Measurements from ENCODE around the gene POLDIP3.

POLDIP3 gene

GRCh38 chr22:42646569-42647525 lies 32.2 kb upstream of the POLDIP3 start:
- Mint-ChIP-seq H3K9me3 (no peaks in the 10 kb centered on the region), H3K4me3 (peak overlapping the region; percentile 77 to 98), H3K27ac (peak overlapping the region; percentile 77 to 83), H3K4me1 (ENCODE audit: low read depth in 2 of 2) (peaks cover 29 to 36% of the 10 kb centered on the region in 2 donors), H3K36me3 (ENCODE audit: insufficient read depth) (peaks cover 25% of the 10 kb centered on the region), H3K27me3 (no peaks in the 10 kb centered on the region)
- DNase-seq (no peak), ATAC-seq (replicated peaks) (no peak)

- Mint-ChIP-seq H3K36me3 (ENCODE audit: insufficient read depth) (peaks cover 30% of the 10 kb centered on the region), H3K27ac (peak overlapping the region in 1 of 2 donors; percentile 65), H3K9me3 (no peaks in the 10 kb centered on the region), H3K27me3 (no peaks in the 10 kb centered on the region), H3K4me1 (ENCODE audit: low read depth in 2 of 2) (peaks cover 29 to 36% of the 10 kb centered on the region in 2 donors), H3K4me3 (peak overlapping the region in 1 of 2 donors; percentile 15)
- ATAC-seq (replicated peaks) (no peak), DNase-seq (no peak)
These were observed 31.4 kb upstream of the POLDIP3 start for GRCh38 chr22:42645938-42646568.

- H3K4me3 Mint-ChIP-seq, result no peak overlapping the region
- ATAC-seq (replicated peaks) (no peak), DNase-seq (no peak)
- H3K9me3 Mint-ChIP-seq, result no peaks in the 10 kb centered on the region
- H3K27me3 Mint-ChIP-seq, result no peaks in the 10 kb centered on the region
- peaks cover 29 to 37% of the 10 kb centered on the region in 2 donors for H3K4me1 Mint-ChIP-seq (ENCODE audit: low read depth in 2 of 2)
- peaks cover 27% of the 10 kb centered on the region for H3K36me3 Mint-ChIP-seq (ENCODE audit: insufficient read depth)
- H3K27ac Mint-ChIP-seq, result peak overlapping the region in 1 of 2 donors; percentile 65
These were observed 30.8 kb upstream of the POLDIP3 start for GRCh38 chr22:42645341-42645937.

DNA sequence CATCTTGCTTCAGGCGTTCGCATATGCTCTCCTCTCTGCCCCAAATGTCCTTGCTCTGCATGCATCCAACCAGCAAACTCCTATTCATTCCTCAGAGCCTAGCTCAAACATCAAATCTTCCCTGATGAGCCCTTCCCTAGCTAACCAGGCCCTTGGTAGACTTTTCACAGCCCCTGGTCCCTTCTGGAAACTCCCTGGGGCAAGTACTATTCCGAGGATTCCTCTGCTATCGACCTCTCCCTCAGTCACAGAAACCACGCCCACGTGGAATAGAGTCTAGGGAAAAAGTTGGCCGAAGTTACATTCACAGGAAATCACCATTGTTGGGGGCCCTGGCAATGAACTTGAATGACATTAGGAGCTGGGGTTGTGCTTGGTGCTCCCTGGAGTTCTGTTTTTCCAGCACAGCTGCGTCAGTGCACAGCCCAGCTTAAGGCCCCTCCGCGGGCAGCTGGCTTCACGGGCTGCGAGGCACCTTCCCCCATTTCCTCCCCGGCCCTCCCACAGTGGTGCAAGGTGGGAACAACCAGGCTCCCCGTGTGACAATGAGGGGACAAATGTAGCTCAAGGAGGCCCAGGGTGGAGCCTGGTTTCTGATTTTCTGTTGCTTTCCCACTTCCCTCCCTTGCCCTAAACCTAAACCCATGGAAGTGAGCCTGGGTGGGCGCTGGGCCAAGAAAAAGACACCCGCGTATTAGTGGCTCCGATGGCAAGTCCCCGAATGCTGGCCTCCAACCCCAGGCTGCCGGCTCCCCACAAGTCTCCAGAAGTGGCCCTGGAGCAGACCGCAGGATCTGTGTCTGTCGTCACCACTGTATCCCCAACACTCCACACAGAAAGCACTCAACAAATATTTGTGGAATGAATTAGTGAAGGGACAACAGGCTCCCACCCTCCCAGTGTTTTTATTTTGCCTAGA lies 30.0 kb upstream of the POLDIP3 start:
- Mint-ChIP-seq H3K4me3 (no peak overlapping the region), H3K27ac (peak overlapping the region; percentile 7 to 65), H3K4me1 (ENCODE audit: low read depth in 2 of 2) (peaks cover 29 to 38% of the 10 kb centered on the region in 2 donors), H3K27me3 (no peaks in the 10 kb centered on the region), H3K9me3 (no peaks in the 10 kb centered on the region), H3K36me3 (ENCODE audit: insufficient read depth) (peaks cover 20% of the 10 kb centered on the region)
- no peak for ATAC-seq (replicated peaks)
- DNase-seq, result no peak

GRCh38 chr22:42643634-42644421 lies 29.1 kb upstream of the POLDIP3 start:
- Mint-ChIP-seq H3K9me3 (no peaks in the 10 kb centered on the region), H3K27me3 (no peaks in the 10 kb centered on the region), H3K36me3 (ENCODE audit: insufficient read depth) (peaks cover 21% of the 10 kb centered on the region), H3K4me1 (ENCODE audit: low read depth in 2 of 2) (peaks cover 29 to 38% of the 10 kb centered on the region in 2 donors), H3K27ac (peak overlapping the region in 1 of 2 donors; percentile 7), H3K4me3 (no peak overlapping the region)
- DNase-seq, result no peak
- ATAC-seq (replicated peaks), result no peak

GRCh38 chr22:42642806-42643633 lies 28.3 kb upstream of the POLDIP3 start:
- H3K36me3 Mint-ChIP-seq (ENCODE audit: insufficient read depth), result peaks cover 15% of the 10 kb centered on the region
- H3K27ac Mint-ChIP-seq, result no peak overlapping the region
- H3K27me3 Mint-ChIP-seq, result no peaks in the 10 kb centered on the region
- no peaks in the 10 kb centered on the region for H3K9me3 Mint-ChIP-seq
- peaks cover 22 to 33% of the 10 kb centered on the region in 2 donors for H3K4me1 Mint-ChIP-seq (ENCODE audit: low read depth in 2 of 2)
- DNase-seq (no peak), ATAC-seq (replicated peaks) (no peak)
- H3K4me3 Mint-ChIP-seq, result no peak overlapping the region

GRCh38 chr22:42641801-42642413 lies 27.2 kb upstream of the POLDIP3 start:
- no peak for ATAC-seq (replicated peaks)
- H3K36me3 Mint-ChIP-seq (ENCODE audit: insufficient read depth), result peaks cover 13% of the 10 kb centered on the region
- peaks cover 18 to 30% of the 10 kb centered on the region in 2 donors for H3K4me1 Mint-ChIP-seq (ENCODE audit: low read depth in 2 of 2)
- peak overlapping the region; percentile 44 to 82 for H3K27ac Mint-ChIP-seq
- no peaks in the 10 kb centered on the region for H3K9me3 Mint-ChIP-seq
- H3K27me3 Mint-ChIP-seq, result no peaks in the 10 kb centered on the region
- DNase-seq, result no peak
- no peak overlapping the region for H3K4me3 Mint-ChIP-seq

- ATAC-seq (replicated peaks), result peak; percentile 21
These were observed 25.0 kb upstream of the POLDIP3 start for GRCh38 chr22:42639541-42640241.

GRCh38 chr22:42637555-42637954 lies 22.9 kb upstream of the POLDIP3 start:
- H3K4me1 Mint-ChIP-seq (ENCODE audit: low read depth in 2 of 2), result peaks cover 0 to 8% of the 10 kb centered on the region in 2 donors
- H3K27me3 Mint-ChIP-seq, result no peaks in the 10 kb centered on the region
- no peak for DNase-seq
- no peaks in the 10 kb centered on the region for H3K9me3 Mint-ChIP-seq
- H3K36me3 Mint-ChIP-seq (ENCODE audit: insufficient read depth), result peaks cover 36% of the 10 kb centered on the region
- no peak overlapping the region for H3K27ac Mint-ChIP-seq
- no peak overlapping the region for H3K4me3 Mint-ChIP-seq
- no peak for ATAC-seq (replicated peaks)

More at GRCh38 chr22:42639541-42640241, 25.0 kb upstream of the POLDIP3 start:
- H3K27me3 Mint-ChIP-seq, result no peaks in the 10 kb centered on the region
- H3K9me3 Mint-ChIP-seq, result no peaks in the 10 kb centered on the region
- peaks cover 24% of the 10 kb centered on the region for H3K36me3 Mint-ChIP-seq (ENCODE audit: insufficient read depth)
- no peak overlapping the region for H3K4me3 Mint-ChIP-seq
- no peak for DNase-seq
- no peak overlapping the region for H3K27ac Mint-ChIP-seq
- H3K4me1 Mint-ChIP-seq (ENCODE audit: low read depth in 2 of 2), result peaks cover 11 to 16% of the 10 kb centered on the region in 2 donors

DNA sequence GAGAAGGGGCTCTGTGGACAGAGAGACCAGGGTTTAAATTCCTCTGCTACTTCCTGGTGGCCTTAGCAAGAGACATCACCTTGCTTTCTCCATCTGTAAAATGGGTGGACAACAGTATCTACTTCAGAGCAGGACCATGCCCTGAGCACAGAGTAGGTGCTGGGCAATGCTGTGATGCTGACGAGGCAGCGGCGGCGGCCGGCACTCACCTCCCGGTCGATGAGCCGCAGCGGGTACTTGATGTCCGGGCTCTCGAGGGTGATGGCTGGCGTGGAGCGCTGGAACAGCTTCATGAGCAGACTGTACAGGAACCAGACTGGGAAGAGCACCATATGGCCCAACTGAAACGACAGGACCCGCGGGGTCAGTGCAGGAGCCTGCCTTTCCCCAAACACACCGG lies 21.8 kb upstream of the POLDIP3 start:
- peaks cover 38% of the 10 kb centered on the region for H3K36me3 Mint-ChIP-seq (ENCODE audit: insufficient read depth)
- no peak overlapping the region for H3K27ac Mint-ChIP-seq
- DNase-seq (no peak), ATAC-seq (replicated peaks) (no peak)
- H3K4me1 Mint-ChIP-seq (ENCODE audit: low read depth in 2 of 2), result peaks cover 0 to 8% of the 10 kb centered on the region in 2 donors
- H3K27me3 Mint-ChIP-seq, result no peaks in the 10 kb centered on the region
- no peak overlapping the region for H3K4me3 Mint-ChIP-seq
- H3K9me3 Mint-ChIP-seq, result no peaks in the 10 kb centered on the region

GRCh38 chr22:42635531-42635930 lies 20.8 kb upstream of the POLDIP3 start:
- peak overlapping the region in 1 of 2 donors; percentile 41 for H3K27ac Mint-ChIP-seq
- no peak overlapping the region for H3K4me3 Mint-ChIP-seq
- no peaks in the 10 kb centered on the region for H3K9me3 Mint-ChIP-seq
- H3K27me3 Mint-ChIP-seq, result no peaks in the 10 kb centered on the region
- DNase-seq (no peak), ATAC-seq (replicated peaks) (no peak)
- peaks cover 0 to 7% of the 10 kb centered on the region in 2 donors for H3K4me1 Mint-ChIP-seq (ENCODE audit: low read depth in 2 of 2)
- peaks cover 35% of the 10 kb centered on the region for H3K36me3 Mint-ChIP-seq (ENCODE audit: insufficient read depth)

Measured in effector memory CD8-positive, alpha-beta T cell (primary cell).